ENCODE data around the gene ASF1B.
A peak's percentile ranks its signal among the peaks of the same experiment; 100 is the strongest.

The ASF1B gene

DNA sequence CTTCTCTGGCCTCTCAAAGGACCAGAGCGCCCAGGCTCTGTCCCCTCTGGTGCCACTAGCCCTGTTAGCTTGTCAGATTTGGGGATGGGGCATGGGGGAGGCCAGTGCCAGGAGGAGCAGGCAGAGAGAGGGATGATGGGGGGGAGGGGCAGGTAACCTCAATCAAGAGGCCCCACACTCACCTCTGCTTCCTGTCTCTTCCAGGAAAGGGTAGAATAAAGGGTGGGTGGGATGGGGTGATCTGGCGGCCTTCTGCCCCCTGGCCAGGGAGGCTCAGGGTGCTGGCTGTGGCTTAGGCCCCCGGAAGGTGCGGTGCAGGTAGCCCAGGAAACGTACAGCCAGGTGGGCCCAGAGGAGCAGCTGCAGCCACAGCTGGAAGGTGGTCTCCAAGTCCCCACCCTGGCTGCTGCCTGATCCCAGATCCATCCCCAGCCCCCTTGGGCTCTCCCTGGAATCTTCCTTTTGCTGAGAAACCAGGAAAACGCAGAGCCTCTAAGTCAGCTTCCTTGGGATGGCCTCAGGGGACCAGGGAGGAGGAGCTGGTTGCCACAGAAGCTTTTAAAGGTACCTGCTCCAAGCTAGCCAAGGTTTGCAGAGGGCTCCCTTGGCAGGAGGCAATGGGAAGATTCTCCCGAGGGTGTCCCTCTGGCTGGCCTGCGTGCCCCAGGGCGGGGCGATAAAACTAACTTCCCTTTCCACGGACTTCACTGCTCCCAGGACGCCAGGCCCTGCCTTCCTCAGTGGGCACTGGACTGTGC lies 24.2 kb downstream of the ASF1B start:
- Histone ChIP-seq H3K4me1 (ENCODE audit: insufficient read depth, insufficient read length) (peaks cover 25% of the 10 kb centered on the region), H3K36me3 (ENCODE audit: insufficient read depth, insufficient read length, low read length) (peaks cover 6% of the 10 kb centered on the region), H3K9ac (ENCODE audit: insufficient read length, low read depth) (peak overlapping the region; percentile 51), H3K9me3 (ENCODE audit: insufficient read depth, low read length) (no peaks in the 10 kb centered on the region), H3K27me3 (ENCODE audit: insufficient read depth, insufficient read length) (no peaks in the 10 kb centered on the region), H3K4me3 (ENCODE audit: insufficient read length, low read depth) (no peak overlapping the region)
- TF ChIP-seq ZNF274 (IDR thresholded peaks at IDR 0.05; ENCODE audit: low read depth, low read length), result no peak
- no peak for TF ChIP-seq SUZ12 (IDR thresholded peaks at IDR 0.05; ENCODE audit: extremely low read depth, insufficient read depth, insufficient read length)
- TF ChIP-seq YY1 (IDR thresholded peaks at IDR 0.05; ENCODE audit: insufficient read depth, insufficient read length), result no peak
- no peak for DNase-seq (ENCODE audit: low read depth, low spot score)

DNA sequence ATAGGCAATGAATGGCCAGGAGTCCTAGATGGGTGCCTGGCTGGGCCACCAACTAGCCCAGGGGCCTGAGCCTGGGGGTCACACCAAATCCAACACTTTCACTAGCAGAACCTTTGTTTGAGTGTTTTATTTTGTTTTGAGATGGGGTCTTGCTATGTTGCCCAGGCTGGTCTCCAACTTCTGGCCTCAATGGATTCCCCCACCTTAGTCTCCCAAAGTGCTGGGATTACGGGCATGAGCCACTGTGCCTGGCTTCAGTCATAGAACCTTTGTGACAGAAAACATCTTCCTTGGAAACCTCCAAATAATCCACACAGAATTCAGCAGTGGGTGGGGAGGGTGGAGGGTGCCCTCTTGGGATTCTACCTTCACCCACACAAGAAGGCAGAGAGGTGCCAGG lies 24.9 kb downstream of the ASF1B start:
- Histone ChIP-seq H3K36me3 (ENCODE audit: insufficient read depth, insufficient read length, low read length) (peaks cover 6% of the 10 kb centered on the region), H3K9ac (ENCODE audit: insufficient read length, low read depth) (no peak overlapping the region), H3K4me3 (ENCODE audit: insufficient read length, low read depth) (no peak overlapping the region), H3K27me3 (ENCODE audit: insufficient read depth, insufficient read length) (no peaks in the 10 kb centered on the region), H3K4me1 (ENCODE audit: insufficient read depth, insufficient read length) (peaks cover 24% of the 10 kb centered on the region), H3K9me3 (ENCODE audit: insufficient read depth, low read length) (no peaks in the 10 kb centered on the region)
- TF ChIP-seq SUZ12 (IDR thresholded peaks at IDR 0.05; ENCODE audit: extremely low read depth, insufficient read depth, insufficient read length) (no peak), ZNF274 (IDR thresholded peaks at IDR 0.05; ENCODE audit: low read depth, low read length) (no peak), YY1 (IDR thresholded peaks at IDR 0.05; ENCODE audit: insufficient read depth, insufficient read length) (no peak)
- no peak for DNase-seq (ENCODE audit: low read depth, low spot score)

DNA sequence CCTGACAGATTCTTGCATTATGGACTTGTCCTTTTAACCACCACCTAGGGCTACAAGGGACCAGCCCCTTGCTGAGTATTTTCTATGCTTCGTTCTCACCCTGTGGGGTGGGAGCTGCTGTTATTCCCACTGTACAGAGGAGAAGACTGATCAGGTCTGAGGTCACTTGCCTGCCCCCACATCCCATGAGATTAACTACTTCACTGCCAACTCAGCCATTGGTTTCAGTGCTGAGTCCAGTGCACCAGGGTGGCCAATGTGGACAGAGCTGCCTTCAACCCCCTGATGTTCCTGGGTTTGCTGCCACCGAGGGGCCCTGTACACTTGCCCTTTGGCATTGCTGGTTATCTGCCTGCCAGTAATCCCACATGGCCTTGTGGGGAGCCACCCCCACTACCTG lies 25.7 kb downstream of the ASF1B start:
- TF ChIP-seq SUZ12 (IDR thresholded peaks at IDR 0.05; ENCODE audit: extremely low read depth, insufficient read depth, insufficient read length) (no peak), YY1 (IDR thresholded peaks at IDR 0.05; ENCODE audit: insufficient read depth, insufficient read length) (no peak), ZNF274 (IDR thresholded peaks at IDR 0.05; ENCODE audit: low read depth, low read length) (no peak)
- Histone ChIP-seq H3K4me3 (ENCODE audit: insufficient read length, low read depth) (no peak overlapping the region), H3K9ac (ENCODE audit: insufficient read length, low read depth) (no peak overlapping the region), H3K36me3 (ENCODE audit: insufficient read depth, insufficient read length, low read length) (peaks cover 13% of the 10 kb centered on the region), H3K27me3 (ENCODE audit: insufficient read depth, insufficient read length) (no peaks in the 10 kb centered on the region), H3K4me1 (ENCODE audit: insufficient read depth, insufficient read length) (peaks cover 21% of the 10 kb centered on the region), H3K9me3 (ENCODE audit: insufficient read depth, low read length) (no peaks in the 10 kb centered on the region)
- no peak for DNase-seq (ENCODE audit: low read depth, low spot score)

DNA sequence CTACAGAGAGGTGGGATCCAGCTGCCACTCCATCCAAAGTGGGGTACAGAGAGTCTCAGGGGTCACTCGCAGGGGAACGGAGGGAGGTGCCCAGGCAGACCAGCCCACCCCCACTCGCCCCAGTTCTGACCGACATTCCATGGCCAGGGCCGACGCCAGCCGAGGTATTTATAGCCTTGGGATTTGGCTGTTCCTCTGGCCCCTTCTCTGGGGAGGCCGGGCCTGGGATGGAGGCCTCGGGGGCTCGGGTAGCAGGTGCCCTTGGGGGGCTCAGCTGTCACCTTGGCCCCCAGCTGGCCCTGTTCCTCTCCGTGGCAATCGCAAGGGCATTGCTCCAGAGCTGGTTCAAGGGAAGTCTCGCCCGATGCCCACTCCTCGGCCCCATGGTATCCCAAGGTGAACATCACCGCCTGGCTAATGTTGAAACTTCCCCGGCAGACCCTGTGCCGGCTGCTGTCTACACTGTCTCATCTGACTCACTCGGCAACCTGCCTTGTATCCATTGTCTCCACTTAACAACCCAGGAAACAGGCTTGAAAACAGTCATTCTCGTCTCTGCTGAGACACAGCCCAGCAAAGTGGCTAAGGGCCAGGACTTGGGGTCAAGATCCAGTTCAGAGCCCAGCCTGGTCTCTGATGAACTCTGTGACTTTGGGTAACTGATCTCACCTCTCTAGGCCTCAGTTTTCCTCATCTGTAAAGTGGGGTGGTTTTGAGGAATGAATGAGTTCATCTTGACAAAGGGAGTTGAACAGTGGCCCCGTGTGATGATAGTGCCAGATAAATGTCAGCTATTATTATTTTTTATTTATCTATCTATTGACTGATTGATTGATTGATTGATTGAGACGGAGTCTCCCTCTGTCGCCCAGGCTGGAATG lies 28.6 kb downstream of the ASF1B start:
- H3K4me1 ChIP-seq (ENCODE audit: insufficient read depth, insufficient read length), result peaks cover 13% of the 10 kb centered on the region
- no peak for DNase-seq (ENCODE audit: low read depth, low spot score)
- peaks cover 22% of the 10 kb centered on the region for H3K36me3 ChIP-seq (ENCODE audit: insufficient read depth, insufficient read length, low read length)
- no peak for TF ChIP-seq ZNF274 (IDR thresholded peaks at IDR 0.05; ENCODE audit: low read depth, low read length)
- no peak overlapping the region for H3K4me3 ChIP-seq (ENCODE audit: insufficient read length, low read depth)
- no peaks in the 10 kb centered on the region for H3K27me3 ChIP-seq (ENCODE audit: insufficient read depth, insufficient read length)
- H3K9me3 ChIP-seq (ENCODE audit: insufficient read depth, low read length), result no peaks in the 10 kb centered on the region
- no peak overlapping the region for H3K9ac ChIP-seq (ENCODE audit: insufficient read length, low read depth)

DNA sequence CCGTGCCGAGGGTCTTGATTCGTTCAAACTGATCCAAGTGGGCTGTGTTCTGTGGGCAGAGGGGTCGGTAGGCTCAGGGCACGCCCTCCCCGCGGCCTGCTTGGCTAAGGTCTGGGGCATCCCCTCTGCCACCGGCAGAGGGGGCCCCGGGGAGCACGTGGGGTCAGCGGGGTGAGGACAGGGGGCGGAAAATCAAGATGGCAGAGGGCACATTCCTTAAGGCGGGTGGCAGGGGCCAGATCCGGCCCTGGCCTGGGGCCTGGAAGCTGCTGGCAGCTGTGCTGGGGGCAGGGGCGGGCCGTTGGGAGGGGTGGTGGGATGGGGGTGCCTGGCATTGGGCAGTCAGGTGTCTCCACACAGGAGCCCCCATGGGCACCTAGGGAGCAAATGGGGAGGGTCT lies 29.5 kb downstream of the ASF1B start:
- H3K9me3 ChIP-seq (ENCODE audit: insufficient read depth, low read length), result no peaks in the 10 kb centered on the region
- H3K27me3 ChIP-seq (ENCODE audit: insufficient read depth, insufficient read length), result no peaks in the 10 kb centered on the region
- no peak overlapping the region for H3K9ac ChIP-seq (ENCODE audit: insufficient read length, low read depth)
- no peak overlapping the region for H3K4me3 ChIP-seq (ENCODE audit: insufficient read length, low read depth)
- TF ChIP-seq SUZ12 (IDR thresholded peaks at IDR 0.05; ENCODE audit: extremely low read depth, insufficient read depth, insufficient read length) (no peak), ZNF274 (IDR thresholded peaks at IDR 0.05; ENCODE audit: low read depth, low read length) (no peak), YY1 (IDR thresholded peaks at IDR 0.05; ENCODE audit: insufficient read depth, insufficient read length) (no peak)
- H3K4me1 ChIP-seq (ENCODE audit: insufficient read depth, insufficient read length), result peaks cover 6% of the 10 kb centered on the region
- peaks cover 32% of the 10 kb centered on the region for H3K36me3 ChIP-seq (ENCODE audit: insufficient read depth, insufficient read length, low read length)
- no peak for DNase-seq (ENCODE audit: low read depth, low spot score)

DNA sequence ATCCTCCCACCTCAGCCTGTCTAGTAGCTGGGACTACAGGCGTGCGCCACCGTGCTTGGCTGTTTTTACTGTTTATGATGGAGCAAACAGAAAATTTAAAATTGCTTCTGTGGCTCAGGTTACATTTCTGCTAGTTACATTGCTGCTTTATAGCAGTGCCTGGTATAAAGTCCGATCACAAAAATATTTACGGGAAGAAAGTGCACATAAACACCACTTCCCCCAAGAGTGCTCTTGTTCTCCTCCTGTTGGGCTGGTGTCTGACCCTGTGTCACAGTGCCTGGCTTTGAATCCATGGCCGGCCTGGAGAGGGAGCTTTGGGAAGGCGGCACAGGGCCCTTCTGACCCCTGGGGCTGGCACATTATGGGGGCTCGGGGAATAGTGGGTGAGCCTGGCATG lies 30.7 kb downstream of the ASF1B start:
- DNase-seq (ENCODE audit: low read depth, low spot score), result no peak
- Histone ChIP-seq H3K9me3 (ENCODE audit: insufficient read depth, low read length) (no peaks in the 10 kb centered on the region), H3K9ac (ENCODE audit: insufficient read length, low read depth) (no peak overlapping the region), H3K36me3 (ENCODE audit: insufficient read depth, insufficient read length, low read length) (peaks cover 36% of the 10 kb centered on the region), H3K4me1 (ENCODE audit: insufficient read depth, insufficient read length) (peaks cover 4% of the 10 kb centered on the region), H3K4me3 (ENCODE audit: insufficient read length, low read depth) (no peak overlapping the region), H3K27me3 (ENCODE audit: insufficient read depth, insufficient read length) (no peaks in the 10 kb centered on the region)
- TF ChIP-seq SUZ12 (IDR thresholded peaks at IDR 0.05; ENCODE audit: extremely low read depth, insufficient read depth, insufficient read length) (no peak), YY1 (IDR thresholded peaks at IDR 0.05; ENCODE audit: insufficient read depth, insufficient read length) (no peak), ZNF274 (IDR thresholded peaks at IDR 0.05; ENCODE audit: low read depth, low read length) (no peak)

DNA sequence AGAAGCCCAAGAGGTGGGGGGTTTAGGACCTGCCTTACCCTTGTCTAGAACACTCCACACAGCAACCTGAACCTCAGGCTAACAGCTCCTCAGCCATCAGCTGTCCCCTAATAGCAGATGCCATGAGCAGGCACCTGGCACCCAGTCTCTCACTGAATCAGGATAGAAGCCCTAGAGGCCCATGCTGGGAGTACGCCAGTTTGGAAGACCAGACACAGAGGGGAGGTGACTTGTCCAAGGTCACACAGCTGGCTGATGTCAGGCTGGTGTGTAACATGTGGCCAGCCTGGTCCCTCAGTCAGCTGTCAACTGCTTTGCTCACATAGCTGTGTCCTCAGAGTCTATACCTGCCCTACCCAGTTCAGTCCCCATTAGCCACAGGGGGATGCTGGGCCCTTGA lies 33.1 kb downstream of the ASF1B start:
- peaks cover 2% of the 10 kb centered on the region for H3K4me1 ChIP-seq (ENCODE audit: insufficient read depth, insufficient read length)
- H3K36me3 ChIP-seq (ENCODE audit: insufficient read depth, insufficient read length, low read length), result peaks cover 44% of the 10 kb centered on the region
- no peak overlapping the region for H3K9ac ChIP-seq (ENCODE audit: insufficient read length, low read depth)
- H3K27me3 ChIP-seq (ENCODE audit: insufficient read depth, insufficient read length), result no peaks in the 10 kb centered on the region
- H3K4me3 ChIP-seq (ENCODE audit: insufficient read length, low read depth), result no peak overlapping the region
- H3K9me3 ChIP-seq (ENCODE audit: insufficient read depth, low read length), result no peaks in the 10 kb centered on the region
- TF ChIP-seq SUZ12 (IDR thresholded peaks at IDR 0.05; ENCODE audit: extremely low read depth, insufficient read depth, insufficient read length) (no peak), YY1 (IDR thresholded peaks at IDR 0.05; ENCODE audit: insufficient read depth, insufficient read length) (no peak), ZNF274 (IDR thresholded peaks at IDR 0.05; ENCODE audit: low read depth, low read length) (no peak)
- DNase-seq (ENCODE audit: low read depth, low spot score), result no peak

All from NT2/D1 (cell line).